ENCODE data around the gene HDAC4. TPM values are rescaled to one million over a fixed set of nuclear protein-coding genes. Genes with fewer than 3 reads are reported as not detected.
A peak's percentile ranks its signal among the peaks of the same experiment; 100 is the strongest.

HDAC4 gene
- total and polyA plus RNA-seq, 2 experiments from 2014 or later: 8.1 to 41.8 TPM

DNA sequence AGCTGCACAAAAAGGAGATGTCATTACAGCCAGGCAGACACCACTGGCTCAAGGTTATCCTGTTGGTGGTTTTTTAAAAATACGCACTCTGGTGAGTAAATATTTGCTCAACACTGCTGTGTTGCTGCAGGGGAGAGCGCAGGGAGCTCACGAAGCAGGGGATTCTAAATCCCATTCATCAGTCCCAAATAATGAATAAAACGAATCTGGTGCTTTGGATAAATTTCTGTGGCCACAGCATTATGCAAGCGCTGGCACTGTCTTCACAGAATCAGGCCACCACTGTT is 256.2 kb downstream of the HDAC4 start:
- Histone ChIP-seq H3F3A (replicated peaks; ENCODE audit: low read depth) (no peaks in the 10 kb centered on the region), H3K4me1 (ENCODE audit: insufficient read depth) (no peaks in the 10 kb centered on the region), H3K4me3 (no peak overlapping the region), H3K4me2 (no peak overlapping the region), H3K9me2 (ENCODE audit: insufficient read depth) (no peaks in the 10 kb centered on the region), H3K36me3 (ENCODE audit: insufficient read depth) (no peaks in the 10 kb centered on the region), H3K27ac (ENCODE audit: low read depth) (no peak overlapping the region), H3K79me2 (replicated peaks; ENCODE audit: insufficient read depth) (no peaks in the 10 kb centered on the region), H4K20me1 (replicated peaks; ENCODE audit: insufficient read depth) (0 out of 2 replicates have a peak, but pooled peaks cover 4% of the 10 kb centered on the region), H3K27me3 (ENCODE audit: insufficient read depth) (no peaks in the 10 kb centered on the region), H2AFZ (no peak overlapping the region)
- TF ChIP-seq POLR2AphosphoS5 (IDR thresholded peaks at IDR 0.05; ENCODE audit: low read depth) (no peak), EZH2phosphoT487 (IDR thresholded peaks at IDR 0.05; ENCODE audit: unreplicated experiment) (no peak), STAT1 (IDR thresholded peaks at IDR 0.05; ENCODE audit: unreplicated experiment) (no peak)
- TF ChIP-seq, protein P1, sequence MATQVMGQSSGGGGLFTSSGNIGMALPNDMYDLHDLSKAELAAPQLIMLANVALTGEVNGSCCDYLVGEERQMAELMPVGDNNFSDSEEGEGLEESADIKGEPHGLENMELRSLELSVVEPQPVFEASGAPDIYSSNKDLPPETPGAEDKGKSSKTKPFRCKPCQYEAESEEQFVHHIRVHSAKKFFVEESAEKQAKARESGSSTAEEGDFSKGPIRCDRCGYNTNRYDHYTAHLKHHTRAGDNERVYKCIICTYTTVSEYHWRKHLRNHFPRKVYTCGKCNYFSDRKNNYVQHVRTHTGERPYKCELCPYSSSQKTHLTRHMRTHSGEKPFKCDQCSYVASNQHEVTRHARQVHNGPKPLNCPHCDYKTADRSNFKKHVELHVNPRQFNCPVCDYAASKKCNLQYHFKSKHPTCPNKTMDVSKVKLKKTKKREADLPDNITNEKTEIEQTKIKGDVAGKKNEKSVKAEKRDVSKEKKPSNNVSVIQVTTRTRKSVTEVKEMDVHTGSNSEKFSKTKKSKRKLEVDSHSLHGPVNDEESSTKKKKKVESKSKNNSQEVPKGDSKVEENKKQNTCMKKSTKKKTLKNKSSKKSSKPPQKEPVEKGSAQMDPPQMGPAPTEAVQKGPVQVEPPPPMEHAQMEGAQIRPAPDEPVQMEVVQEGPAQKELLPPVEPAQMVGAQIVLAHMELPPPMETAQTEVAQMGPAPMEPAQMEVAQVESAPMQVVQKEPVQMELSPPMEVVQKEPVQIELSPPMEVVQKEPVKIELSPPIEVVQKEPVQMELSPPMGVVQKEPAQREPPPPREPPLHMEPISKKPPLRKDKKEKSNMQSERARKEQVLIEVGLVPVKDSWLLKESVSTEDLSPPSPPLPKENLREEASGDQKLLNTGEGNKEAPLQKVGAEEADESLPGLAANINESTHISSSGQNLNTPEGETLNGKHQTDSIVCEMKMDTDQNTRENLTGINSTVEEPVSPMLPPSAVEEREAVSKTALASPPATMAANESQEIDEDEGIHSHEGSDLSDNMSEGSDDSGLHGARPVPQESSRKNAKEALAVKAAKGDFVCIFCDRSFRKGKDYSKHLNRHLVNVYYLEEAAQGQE (IDR thresholded peaks at IDR 0.05; ENCODE audit: unreplicated experiment): no peak
- H3K4me3 Mint-ChIP-seq: no peak overlapping the region
- H3K36me3 Mint-ChIP-seq (ENCODE audit: low read depth): peaks cover 31% of the 10 kb centered on the region
- no peak for DNase-seq (ENCODE audit: low spot score)
- no peaks in the 10 kb centered on the region; the same call in 2 of the 3 replicates for H3K4me1 Mint-ChIP-seq
- no peak for ATAC-seq
- H3K27ac Mint-ChIP-seq: no peak overlapping the region
- H3K9me3 Mint-ChIP-seq: no peaks in the 10 kb centered on the region; the same call in 2 of the 3 replicates
- peaks cover 10% of the 10 kb centered on the region for H3K27me3 Mint-ChIP-seq (ENCODE audit: insufficient read depth, low read depth, poor library complexity)

DNA sequence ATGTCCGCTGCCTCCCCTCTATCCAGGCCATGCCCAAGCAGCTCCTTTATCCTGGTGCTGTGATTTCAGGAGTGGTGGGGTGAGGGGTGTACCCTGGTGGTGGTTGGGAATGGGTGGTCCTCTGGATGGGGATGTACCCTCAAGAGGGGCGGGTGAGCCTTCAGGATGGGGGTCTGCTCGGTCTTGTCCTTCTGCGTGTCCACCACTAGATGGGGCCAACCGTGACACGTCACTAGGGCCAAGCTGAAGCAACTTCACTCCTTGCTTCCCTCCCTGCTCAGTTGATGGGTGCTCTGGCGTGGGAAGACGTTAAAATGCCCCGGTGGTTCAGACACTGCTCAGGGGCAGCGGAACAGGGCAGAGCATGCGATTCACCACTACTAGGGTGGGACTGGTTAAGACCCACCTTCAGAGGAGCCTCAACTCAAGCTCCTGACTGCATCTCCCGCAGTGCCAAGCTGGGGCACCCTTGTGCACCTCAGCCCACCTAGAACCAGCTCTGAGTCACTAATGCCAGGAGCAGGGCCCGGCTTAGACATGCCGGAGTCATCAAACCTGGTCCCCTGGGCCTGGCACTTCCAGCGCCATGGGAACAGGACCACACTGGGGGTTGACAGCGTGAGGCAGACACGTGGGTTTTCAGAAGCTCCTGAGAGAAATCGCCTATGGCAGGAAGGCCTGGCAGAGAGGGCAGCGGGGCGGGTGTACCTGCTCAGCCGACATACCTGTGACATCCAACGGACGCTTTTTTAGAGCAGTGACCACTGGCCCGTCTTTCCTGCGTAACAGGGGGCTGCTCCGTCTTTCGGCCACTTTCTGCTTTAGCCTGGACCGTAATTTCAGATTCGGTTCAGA is 256.7 kb downstream of the HDAC4 start:
- H3K9me3 Mint-ChIP-seq: no peaks in the 10 kb centered on the region; the same call in 2 of the 3 replicates
- no peaks in the 10 kb centered on the region for H3K9me2 ChIP-seq (ENCODE audit: insufficient read depth)
- H3K4me3 Mint-ChIP-seq: no peak overlapping the region
- TF ChIP-seq POLR2AphosphoS5 (IDR thresholded peaks at IDR 0.05; ENCODE audit: low read depth) (no peak), CREB1 (CRISPR knock-in tag; IDR thresholded peaks at IDR 0.05; ENCODE audit: low read depth) (peak; percentile 56), NANOG (IDR thresholded peaks at IDR 0.05; ENCODE audit: borderline replicate concordance) (no peak), ZNF114 (CRISPR knock-in tag; IDR thresholded peaks at IDR 0.05) (no peak)
- TF ChIP-seq, protein P2, sequence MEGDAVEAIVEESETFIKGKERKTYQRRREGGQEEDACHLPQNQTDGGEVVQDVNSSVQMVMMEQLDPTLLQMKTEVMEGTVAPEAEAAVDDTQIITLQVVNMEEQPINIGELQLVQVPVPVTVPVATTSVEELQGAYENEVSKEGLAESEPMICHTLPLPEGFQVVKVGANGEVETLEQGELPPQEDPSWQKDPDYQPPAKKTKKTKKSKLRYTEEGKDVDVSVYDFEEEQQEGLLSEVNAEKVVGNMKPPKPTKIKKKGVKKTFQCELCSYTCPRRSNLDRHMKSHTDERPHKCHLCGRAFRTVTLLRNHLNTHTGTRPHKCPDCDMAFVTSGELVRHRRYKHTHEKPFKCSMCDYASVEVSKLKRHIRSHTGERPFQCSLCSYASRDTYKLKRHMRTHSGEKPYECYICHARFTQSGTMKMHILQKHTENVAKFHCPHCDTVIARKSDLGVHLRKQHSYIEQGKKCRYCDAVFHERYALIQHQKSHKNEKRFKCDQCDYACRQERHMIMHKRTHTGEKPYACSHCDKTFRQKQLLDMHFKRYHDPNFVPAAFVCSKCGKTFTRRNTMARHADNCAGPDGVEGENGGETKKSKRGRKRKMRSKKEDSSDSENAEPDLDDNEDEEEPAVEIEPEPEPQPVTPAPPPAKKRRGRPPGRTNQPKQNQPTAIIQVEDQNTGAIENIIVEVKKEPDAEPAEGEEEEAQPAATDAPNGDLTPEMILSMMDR (conservative IDR thresholded peaks at IDR 0.05; ENCODE audit: low read depth in 2 of 2): peak; percentile 60 to 84
- TF ChIP-seq, protein P3, sequence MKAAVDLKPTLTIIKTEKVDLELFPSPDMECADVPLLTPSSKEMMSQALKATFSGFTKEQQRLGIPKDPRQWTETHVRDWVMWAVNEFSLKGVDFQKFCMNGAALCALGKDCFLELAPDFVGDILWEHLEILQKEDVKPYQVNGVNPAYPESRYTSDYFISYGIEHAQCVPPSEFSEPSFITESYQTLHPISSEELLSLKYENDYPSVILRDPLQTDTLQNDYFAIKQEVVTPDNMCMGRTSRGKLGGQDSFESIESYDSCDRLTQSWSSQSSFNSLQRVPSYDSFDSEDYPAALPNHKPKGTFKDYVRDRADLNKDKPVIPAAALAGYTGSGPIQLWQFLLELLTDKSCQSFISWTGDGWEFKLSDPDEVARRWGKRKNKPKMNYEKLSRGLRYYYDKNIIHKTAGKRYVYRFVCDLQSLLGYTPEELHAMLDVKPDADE (IDR thresholded peaks at IDR 0.05): no peak
- H3K4me1 Mint-ChIP-seq: no peaks in the 10 kb centered on the region
- H3K4me3 ChIP-seq: no peak overlapping the region
- H3K36me3 Mint-ChIP-seq (ENCODE audit: low read depth): peaks cover 33% of the 10 kb centered on the region
- H3K79me2 ChIP-seq (replicated peaks; ENCODE audit: insufficient read depth): no peaks in the 10 kb centered on the region
- peaks cover 15% of the 10 kb centered on the region for H3K27me3 Mint-ChIP-seq (ENCODE audit: insufficient read depth, low read depth, poor library complexity)
- H3K4me1 ChIP-seq (ENCODE audit: insufficient read depth): no peaks in the 10 kb centered on the region
- 0 out of 2 replicates have a peak, but pooled peaks cover 4% of the 10 kb centered on the region for H4K20me1 ChIP-seq (replicated peaks; ENCODE audit: insufficient read depth)
- H3F3A ChIP-seq (replicated peaks; ENCODE audit: low read depth): no peaks in the 10 kb centered on the region
- DNase-seq (ENCODE audit: low spot score) (peak; percentile 77), ATAC-seq (peak; percentile 87)
- H3K27ac ChIP-seq (ENCODE audit: low read depth): no peak overlapping the region
- no peak overlapping the region for H2AFZ ChIP-seq
- no peaks in the 10 kb centered on the region for H3K27me3 ChIP-seq (ENCODE audit: insufficient read depth)
- H3K4me2 ChIP-seq: no peak overlapping the region
- H3K36me3 ChIP-seq (ENCODE audit: insufficient read depth): no peaks in the 10 kb centered on the region
- H3K27ac Mint-ChIP-seq: no peak overlapping the region

Measured in GM23338 (cell line).